IMR-90 (cell line): Measurements from ENCODE around the gene CASK. TPM values are rescaled to one million over a fixed set of nuclear protein-coding genes. Genes with fewer than 3 reads are reported as not detected.

Experiments
- ATAC-seq: fragments of 200-7000 bp; cut with Tn5 transposase; 2 replicates; pipeline ENCODE4 v1.9.1; 2020; ENCODE audit warnings: low read depth, mild to moderate bottlenecking, moderate library complexity
- BruUV-seq: library from RNA; stranded (reverse); fragments of 400-500 nt; replicated peaks from 2 replicates; lab custom pipeline; 2021; lab: Mats Ljungman, UMichigan
- CTCF ChIA-PET: fragments of 300-600 bp; formaldehyde crosslinking; extraction: SDS; loops from one replicate; lab custom pipeline; 2021; ENCODE audit warnings: antibody characterized with exemption; lab: Yijun Ruan, JAX
- POLR2A ChIA-PET: fragments of 300-600 bp; sonication (Branson Sonifier 250); formaldehyde crosslinking; loops from one replicate; lab custom pipeline; 2022; ENCODE audit warnings: antibody characterized with exemption; ENCODE audit not compliant: unreplicated experiment; lab: Charles Lee
- DNase-seq: peaks from one replicate; pipeline ENCODE4 v3.0.0; 2013
- H2AFZ ChIP-seq: replicated peaks from 2 replicates; pipeline ENCODE3; 2013; ENCODE audit warnings: low read length, mild to moderate bottlenecking; ENCODE audit not compliant: poor library complexity
- H2AK5ac ChIP-seq: 2 replicates; pipeline ENCODE4 v1.6.1; 2013; ENCODE audit warnings: low read depth, low read length, inconsistent platforms
- H2AK9ac ChIP-seq: replicated peaks from 2 replicates; pipeline ENCODE3; 2013; ENCODE audit warnings: mild to moderate bottlenecking, low read depth, low read length, moderate library complexity; ENCODE audit not compliant: poor library complexity
- H2BK120ac ChIP-seq: 2 replicates; pipeline ENCODE4 v1.6.1; 2013; ENCODE audit warnings: low read depth, low read length, inconsistent platforms
- H2BK15ac ChIP-seq: 3 replicates; pipeline ENCODE4 v1.6.1; 2013; ENCODE audit warnings: low read depth, low read length, inconsistent platforms
- H2BK20ac ChIP-seq: 2 replicates; pipeline ENCODE4 v1.6.1; 2013; ENCODE audit warnings: low read depth, mild to moderate bottlenecking, inconsistent platforms, low read length, moderate library complexity
- H2BK5ac ChIP-seq: 2 replicates; pipeline ENCODE4 v1.6.1; 2013; ENCODE audit warnings: mild to moderate bottlenecking, low read depth, low read length, inconsistent platforms; ENCODE audit not compliant: poor library complexity, severe bottlenecking
- H3K14ac ChIP-seq: replicated peaks from 2 replicates; pipeline ENCODE4 v1.6.1; 2013; ENCODE audit warnings: low read depth, low read length, inconsistent platforms
- H3K18ac ChIP-seq: 2 replicates; pipeline ENCODE4 v1.6.1; 2013; ENCODE audit warnings: low read depth, low read length, control low read depth
- H3K23ac ChIP-seq: 2 replicates; pipeline ENCODE4 v1.6.1; 2013; ENCODE audit warnings: low read depth, low read length, inconsistent platforms
- H3K27ac ChIP-seq: 2 replicates; pipeline ENCODE4 v1.5.1; 2013; ENCODE audit warnings: mild to moderate bottlenecking, control low read depth, low read length; ENCODE audit not compliant: insufficient read depth
- H3K27me3 ChIP-seq: 2 replicates; pipeline ENCODE4 v1.6.1; 2013; ENCODE audit warnings: low read length; ENCODE audit not compliant: control insufficient read depth, insufficient read depth
- H3K36me3 ChIP-seq: 2 replicates; pipeline ENCODE4 v1.6.1; 2013; ENCODE audit warnings: low read length, mixed read lengths; ENCODE audit not compliant: control insufficient read depth, insufficient read depth
- H3K4ac ChIP-seq: 2 replicates; pipeline ENCODE4 v1.6.1; 2013; ENCODE audit warnings: low read depth, low read length, inconsistent platforms
- H3K4me1 ChIP-seq: 2 replicates; pipeline ENCODE4 v1.6.1; 2013; ENCODE audit warnings: low read length, mixed read lengths; ENCODE audit not compliant: control insufficient read depth, insufficient read depth
- H3K4me2 ChIP-seq: 2 replicates; pipeline ENCODE4 v1.6.1; 2013; ENCODE audit warnings: low read depth, mild to moderate bottlenecking, control low read depth, low read length, moderate library complexity
- H3K4me3 ChIP-seq: 2 replicates; pipeline ENCODE4 v1.5.1; 2013; ENCODE audit warnings: low read depth, mild to moderate bottlenecking, control low read depth, low read length, moderate library complexity; ENCODE audit not compliant: insufficient read depth
- H3K56ac ChIP-seq: 2 replicates; pipeline ENCODE4 v1.6.1; 2013; ENCODE audit warnings: low read length, inconsistent platforms; ENCODE audit not compliant: insufficient read depth; ENCODE audit errors: extremely low read depth
- H3K79me1 ChIP-seq, 2 experiments: 2 replicates each; pipeline ENCODE4 v1.6.1; 2013; ENCODE audit warnings: low read length in 2 of 2, inconsistent platforms in 1 of 2, low read depth in 1 of 2
- H3K9ac ChIP-seq: 2 replicates; pipeline ENCODE4 v1.6.1; 2013; ENCODE audit warnings: low read depth, low read length, control low read depth
- H3K9me1 ChIP-seq: 2 replicates; pipeline ENCODE4 v1.6.1; 2013; ENCODE audit warnings: low read length, inconsistent platforms; ENCODE audit not compliant: insufficient read depth
- H3K9me3 ChIP-seq: 2 replicates; pipeline ENCODE4 v1.6.1; 2013; ENCODE audit warnings: low read length; ENCODE audit not compliant: control insufficient read depth, insufficient read depth
- H4K20me1 ChIP-seq: 2 replicates; pipeline ENCODE4 v1.6.1; 2013; ENCODE audit warnings: low read length, inconsistent platforms; ENCODE audit not compliant: insufficient read depth
- H4K5ac ChIP-seq: 2 replicates; pipeline ENCODE4 v1.6.1; 2013; ENCODE audit warnings: mild to moderate bottlenecking, low read depth, low read length, control low read depth
- H4K8ac ChIP-seq, 2 experiments: 2 replicates each; pipeline ENCODE4 v1.6.1; 2013; ENCODE audit warnings: low read depth in 2 of 2, low read length in 2 of 2, control low read depth in 1 of 2, inconsistent platforms in 1 of 2
- H4K91ac ChIP-seq: 2 replicates; pipeline ENCODE4 v1.6.1; 2013; ENCODE audit warnings: low read depth, low read length, inconsistent platforms; ENCODE audit not compliant: insufficient read depth
- SMC3 ChIP-seq: fragments of 150-350 bp; IDR thresholded peaks from 2 replicates; pipeline ENCODE4 v1.6.1; 2016; ENCODE audit warnings: low read depth, mild to moderate bottlenecking, antibody characterized with exemption, low read length, moderate library complexity
- WGBS, 2 experiments: methylation state at CpG; one replicate each; pipeline versions ENCODE4 v1.1.5 to v1.1.7; 2013; ENCODE audit warnings: missing lambda C conversion rate in 2 of 2; ENCODE audit not compliant: insufficient read length in 1 of 2; ENCODE audit errors: extremely low coverage in 2 of 2; 5-methylcytosine and 5-hydroxymethylcytosine counted together
- dilution Hi-C: fragments of 300-500 bp; cut with HindIII; formaldehyde crosslinking; loops from one replicate; pipeline ENCODE4 v1.14.3; 2018; ENCODE audit warnings: low sequenced_read_pairs; ENCODE audit not compliant: unreplicated experiment
- in situ Hi-C: fragments of 300-500 bp; cut with MboI; formaldehyde crosslinking; loops from 3 replicates; pipeline ENCODE4 v1.14.3; 2019; ENCODE audit warnings: low sequenced_read_pairs, inconsistent platforms, mixed read lengths
- intact Hi-C: fragments of 100-400 bp; cut with micrococcal nuclease; formaldehyde crosslinking; loops from 2 replicates; pipeline ENCODE4 v1.10.0; 2022
- polyA plus RNA-seq, 3 experiments: library from polyadenylated mRNA; depleted of rRNA; stranded (reverse); fragments of >200 nt; gene quantifications; 2 replicates each; pipeline ENCODE4 v1.2.3, GENCODE V29; 2012; ENCODE audit warnings: low replicate concordance in 1 of 3
- total RNA-seq: library from RNA; depleted of rRNA; stranded (reverse); fragments of >200 nt; gene quantifications from 2 replicates; pipeline ENCODE4 v1.2.3, GENCODE V29; 2012

The CASK gene
- total and polyA plus RNA-seq, 2 of the 4 experiments (the other 2 are of a cell fraction) = 9.4 to 17.7 TPM

- no TSS peak for BruUV-seq
- H3K4ac ChIP-seq = no peak overlapping the region
- no peak for DNase-seq
- H3K36me3 ChIP-seq = no peaks in the 10 kb centered on the region
- H3K23ac ChIP-seq = no peak overlapping the region
- H3K4me1 ChIP-seq = no peaks in the 10 kb centered on the region
- H3K79me1 ChIP-seq = no peaks in the 10 kb centered on the region
- dilution Hi-C loops = no loop called here
- H2BK15ac ChIP-seq = no peak overlapping the region
- WGBS, 2 experiments = no CpG with 5 or more reads among the region's 1 CpG
- H2AK5ac ChIP-seq = no peak overlapping the region
- no peak overlapping the region for H3K18ac ChIP-seq
- H4K5ac ChIP-seq = no peak overlapping the region
- intact Hi-C loops = loop anchor here (10.0 kb wide), 2 partner anchors 185 to 465 kb away; no protein-coding TSS in a partner anchor
- no peak overlapping the region for H4K8ac ChIP-seq
- H4K20me1 ChIP-seq = no peaks in the 10 kb centered on the region
- no peaks in the 10 kb centered on the region; the same call in 1 of the 2 replicates for H3K27me3 ChIP-seq
- H3K56ac ChIP-seq = no peak overlapping the region
- H2BK20ac ChIP-seq = no peak overlapping the region
- no peaks in the 10 kb centered on the region for H3K9me3 ChIP-seq
- no peak for TF ChIP-seq SMC3
- no peak overlapping the region for H3K9ac ChIP-seq
- H3K9me1 ChIP-seq = no peaks in the 10 kb centered on the region
- no peak overlapping the region for H2BK5ac ChIP-seq
- H3K27ac ChIP-seq = no peak overlapping the region
- CTCF ChIA-PET = no interaction called here
- no peak overlapping the region for H2BK120ac ChIP-seq
- H2AFZ ChIP-seq = no peak overlapping the region
- H3K4me3 ChIP-seq = no peak overlapping the region
- H3K4me2 ChIP-seq = no peak overlapping the region
- ATAC-seq = no peak
- in situ Hi-C loops = no loop called here
- H4K91ac ChIP-seq = no peak overlapping the region
- no peak overlapping the region for H3K14ac ChIP-seq
- POLR2A ChIA-PET = no interaction called here
- no peak overlapping the region for H2AK9ac ChIP-seq
These were observed 183.5 kb downstream of the CASK start for GRCh38 chrX:41739871-41740270.
